Activated CD4-positive, alpha-beta T cell treated with anti-CD3 and anti-CD28 coated beads, Interleukin-2, amount 50 U/mL, for 16 hours (primary cell): ENCODE measurements around the gene EIF2S2.
"Not testable (repeated sequence)": the region's sequence is repeated elsewhere in the genome, so short reads cannot be mapped to it uniquely, and the experiment has no call there.

Experiments used
- DNase-seq: peaks from one replicate; pipeline ENCODE4 v3.0.0-alpha.2; 2020

The EIF2S2 gene, protein sequence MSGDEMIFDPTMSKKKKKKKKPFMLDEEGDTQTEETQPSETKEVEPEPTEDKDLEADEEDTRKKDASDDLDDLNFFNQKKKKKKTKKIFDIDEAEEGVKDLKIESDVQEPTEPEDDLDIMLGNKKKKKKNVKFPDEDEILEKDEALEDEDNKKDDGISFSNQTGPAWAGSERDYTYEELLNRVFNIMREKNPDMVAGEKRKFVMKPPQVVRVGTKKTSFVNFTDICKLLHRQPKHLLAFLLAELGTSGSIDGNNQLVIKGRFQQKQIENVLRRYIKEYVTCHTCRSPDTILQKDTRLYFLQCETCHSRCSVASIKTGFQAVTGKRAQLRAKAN

GRCh38 chr20:34111702-34112599, at the start of gene EIF2S2:
Gene EIF2S2, minus strand, starts transcription at chr20:34112243. Its CDS starts 133 bp downstream, at chr20:34112110.
- peak; percentile 97 for DNase-seq

DNA sequence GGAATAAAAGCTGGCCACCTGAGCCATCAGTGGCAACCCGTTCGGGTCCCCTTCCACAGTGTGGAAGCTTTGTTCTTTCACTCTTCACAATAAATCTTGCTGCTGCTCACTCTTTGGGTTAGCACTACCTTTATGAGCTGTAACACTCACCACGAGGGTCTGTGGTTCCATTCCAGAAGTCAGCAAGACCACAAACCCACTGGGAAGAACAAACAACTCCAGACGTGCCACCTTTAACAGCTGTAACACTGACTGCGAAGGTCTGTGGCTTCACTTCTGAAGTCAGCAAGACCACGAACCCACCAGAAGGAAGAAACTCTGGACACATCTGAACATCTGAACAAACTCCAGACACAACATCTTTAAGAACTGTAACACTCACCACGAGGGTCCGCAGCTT, 45.7 kb upstream of the EIF2S2 start:
- DNase-seq: not testable (repeated sequence)

DNA sequence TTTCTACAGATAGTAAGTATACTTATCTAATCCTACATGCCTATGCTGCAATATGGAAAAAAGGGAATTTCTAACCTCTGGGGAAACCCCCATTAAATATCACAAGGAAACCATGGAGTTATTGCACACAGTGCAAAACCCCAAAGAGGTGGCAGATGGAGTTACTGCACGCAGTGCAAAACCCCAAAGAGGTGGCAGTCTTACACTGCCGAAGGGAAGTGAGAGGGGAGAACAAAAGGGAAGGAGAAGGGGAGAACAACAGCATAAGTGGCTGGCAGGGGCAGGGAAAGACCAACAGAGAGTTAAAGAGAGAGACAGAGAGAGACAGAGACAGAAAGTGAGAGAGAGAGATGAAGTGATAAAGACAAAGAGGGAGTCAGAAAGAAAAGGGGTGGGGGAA, 43.8 kb upstream of the EIF2S2 start:
- DNase-seq: no peak

GRCh38 chr20:34153169-34153568, 41.1 kb upstream of the EIF2S2 start:
- not testable (repeated sequence) for DNase-seq

DNA sequence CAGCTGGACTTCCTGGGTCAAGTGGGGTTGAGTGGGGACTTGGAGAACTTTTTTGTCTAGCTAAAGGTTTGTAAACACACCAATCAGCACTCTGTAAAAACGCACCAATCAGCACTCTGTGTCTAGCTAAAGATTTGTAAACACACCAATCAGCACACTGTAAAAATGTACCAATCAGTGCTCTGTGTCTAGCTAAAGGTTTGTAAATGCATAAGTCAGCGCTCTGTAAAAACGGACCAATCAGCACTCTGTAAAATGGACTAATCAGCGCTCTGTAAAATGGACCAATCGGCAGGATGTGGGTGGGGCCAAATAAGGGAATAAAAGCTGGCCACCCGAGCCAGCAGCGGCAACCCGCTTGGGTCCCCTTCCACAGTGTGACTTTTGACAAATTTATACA, 40.0 kb upstream of the EIF2S2 start:
- DNase-seq: not testable (repeated sequence)

- DNase-seq: no peak
Measured at GRCh38 chr20:34150306-34151000, 38.4 kb upstream of the EIF2S2 start.

GRCh38 chr20:34145280-34145819, 33.3 kb upstream of the EIF2S2 start:
- DNase-seq: no peak

- DNase-seq: no peak
Measured at GRCh38 chr20:34143951-34144350, 31.9 kb upstream of the EIF2S2 start.

DNA sequence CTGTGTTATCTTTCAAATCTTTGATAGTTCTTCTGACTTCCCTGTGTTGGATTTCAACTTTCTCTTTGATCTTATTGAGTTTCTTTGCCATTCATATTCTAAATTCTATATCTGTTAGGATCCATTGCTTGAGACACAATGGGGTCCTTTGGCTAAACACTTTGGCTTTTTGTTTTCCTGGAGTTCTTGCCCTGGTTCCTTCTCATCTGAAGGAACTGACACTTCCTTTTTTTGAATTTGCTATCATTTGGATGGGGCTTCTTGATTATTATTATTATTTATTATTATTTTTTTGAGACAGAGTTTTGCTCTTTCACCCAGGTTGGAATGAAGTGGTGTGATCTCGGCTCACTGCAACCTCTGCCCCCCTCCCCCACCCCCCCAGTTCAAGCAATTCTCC, 30.1 kb upstream of the EIF2S2 start:
- DNase-seq: no peak

GRCh38 chr20:34141293-34141692, 29.2 kb upstream of the EIF2S2 start:
- DNase-seq: no peak

- DNase-seq: not testable (repeated sequence)
Measured at GRCh38 chr20:34135525-34136275, 23.7 kb upstream of the EIF2S2 start.

DNA sequence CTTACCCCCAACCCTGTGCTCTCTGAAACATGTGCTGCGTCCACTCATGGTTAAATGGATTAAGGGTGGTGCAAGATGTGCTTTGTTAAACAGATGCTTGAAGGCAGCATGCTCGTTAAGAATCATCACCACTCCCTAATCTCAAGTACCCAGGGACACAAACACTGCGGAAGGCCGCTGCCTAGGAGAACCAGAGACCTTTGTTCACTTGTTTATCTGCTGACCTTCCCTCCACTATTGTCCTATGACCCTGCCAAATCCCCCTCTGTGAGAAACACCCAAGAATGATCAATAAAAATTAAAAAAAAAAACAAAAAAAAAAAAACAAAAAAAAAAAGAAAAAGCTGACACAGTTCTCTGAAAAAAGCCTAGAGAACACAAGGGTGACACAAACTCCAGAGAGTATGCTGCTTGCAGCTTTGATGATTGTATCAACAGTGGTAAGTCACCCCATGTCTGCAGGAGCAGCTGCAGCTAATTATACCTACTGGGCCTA, 21.4 kb upstream of the EIF2S2 start:
- not testable (repeated sequence) for DNase-seq

- not testable (repeated sequence) for DNase-seq
Measured at GRCh38 chr20:34132943-34133342, 20.9 kb upstream of the EIF2S2 start.

DNA sequence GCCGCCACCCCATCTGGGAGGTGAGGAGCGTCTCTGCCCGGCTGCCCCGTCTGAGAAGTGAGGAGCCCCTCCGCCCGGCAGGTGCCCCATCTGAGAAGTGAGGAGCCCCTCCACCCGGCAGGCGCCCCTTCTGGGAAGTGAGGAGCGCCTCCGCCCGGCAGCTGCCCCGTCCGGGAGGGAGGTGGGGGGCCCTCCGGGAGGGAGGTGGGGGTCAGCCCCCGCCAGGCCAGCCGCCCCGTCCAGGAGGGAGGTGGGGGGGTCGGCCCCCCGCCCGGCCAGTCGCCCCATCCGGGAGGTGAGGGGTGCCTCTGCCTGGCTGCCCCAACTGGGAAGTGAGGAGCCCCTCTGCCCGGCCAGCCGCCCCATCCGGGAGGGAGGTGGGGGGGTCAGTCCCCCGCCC, 20.4 kb upstream of the EIF2S2 start:
- not testable (repeated sequence) for DNase-seq

DNA sequence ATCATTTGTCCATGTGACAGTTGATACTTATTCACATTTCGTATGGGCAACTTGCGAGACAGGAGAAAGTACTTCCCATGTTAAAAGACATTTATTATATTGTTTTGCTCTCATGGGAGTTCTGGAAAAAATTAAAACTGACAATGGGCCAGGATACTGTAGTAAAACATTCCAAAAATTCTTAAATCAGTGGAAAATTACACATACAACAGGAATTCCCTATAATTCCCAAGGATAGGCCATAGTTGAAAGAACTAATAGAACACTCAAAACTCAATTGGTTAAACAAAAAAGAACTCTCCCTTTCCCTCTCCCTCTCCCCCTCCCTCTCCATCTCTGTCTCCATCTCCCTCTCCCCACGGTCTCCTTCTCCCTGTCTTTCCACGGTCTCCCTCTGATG, 19.4 kb upstream of the EIF2S2 start:
- no peak for DNase-seq

DNA sequence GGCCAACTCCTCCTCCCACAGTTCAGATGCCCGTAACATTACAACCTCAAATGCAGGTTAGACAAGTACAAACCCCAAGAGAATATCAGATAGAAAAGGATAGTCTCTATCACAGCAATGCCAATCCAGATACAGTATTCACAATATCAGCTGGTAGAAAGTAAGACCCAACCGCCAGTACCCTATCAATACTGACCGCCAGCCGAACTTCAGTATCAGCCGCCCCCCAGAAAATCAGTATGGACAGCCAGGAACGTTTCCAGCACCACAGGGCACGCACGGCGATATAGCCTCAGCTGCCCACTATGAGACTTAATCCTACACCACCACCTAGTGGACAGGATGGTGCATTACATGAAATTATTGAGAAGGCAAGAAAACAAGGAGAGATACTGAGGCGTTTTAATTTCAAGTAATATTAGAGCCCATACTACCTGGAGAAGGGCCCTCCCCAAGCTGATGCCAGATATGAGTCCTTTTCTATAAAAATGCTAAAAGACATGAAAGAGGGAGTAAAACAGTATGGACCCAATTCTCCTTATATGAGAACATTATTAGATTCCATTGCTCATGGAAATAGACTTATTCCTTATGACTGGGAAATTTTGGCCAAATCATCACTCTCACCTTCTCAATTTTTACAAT, 17.6 kb upstream of the EIF2S2 start:
- peak; percentile 80 for DNase-seq

GRCh38 chr20:34127792-34128191, 15.7 kb upstream of the EIF2S2 start:
- no peak for DNase-seq

DNA sequence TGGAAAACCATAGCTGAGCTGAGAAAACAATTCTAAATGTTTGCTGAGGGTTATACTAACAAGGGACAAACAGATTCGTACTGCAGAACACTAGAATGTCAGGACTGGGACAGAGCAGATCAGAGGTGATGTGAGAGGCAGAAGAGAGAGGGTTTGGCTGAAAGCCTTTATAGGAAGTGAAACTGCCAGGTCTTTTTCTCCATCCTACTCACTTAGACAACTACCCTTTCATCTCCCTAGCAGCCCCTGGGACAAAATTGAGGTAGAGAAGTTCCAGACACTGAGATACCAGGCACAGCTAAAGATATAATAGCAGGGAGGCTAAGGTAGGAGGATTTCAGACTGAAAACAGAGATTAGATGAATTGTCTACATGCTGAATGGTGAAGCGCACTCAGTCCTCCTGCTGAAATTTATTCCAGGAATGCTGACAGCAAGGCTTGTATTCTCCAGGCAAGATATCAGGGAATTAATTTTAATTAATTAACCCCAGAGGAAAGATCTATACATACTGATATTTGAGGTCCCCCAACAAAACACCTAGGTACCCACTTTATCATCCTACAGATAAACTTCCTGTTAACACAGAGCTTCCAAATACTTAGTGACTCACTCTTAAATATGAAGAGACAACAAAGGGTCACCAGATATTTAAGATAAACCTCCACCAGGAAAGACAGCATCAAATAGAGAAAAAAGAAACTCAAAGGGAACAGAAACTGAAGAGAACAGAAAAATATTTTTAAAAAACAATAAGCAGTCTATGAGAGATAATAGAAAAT, 12.6 kb upstream of the EIF2S2 start:
- no peak for DNase-seq

- no peak for DNase-seq
Measured at GRCh38 chr20:34123309-34123708, 11.3 kb upstream of the EIF2S2 start.

- DNase-seq: no peak
Measured at GRCh38 chr20:34122274-34122980, 10.4 kb upstream of the EIF2S2 start.
